OCI-LY1 (cell line): ENCODE results near the gene CISH.

Source experiments
- H2AFZ ChIP-seq: fragments of 200-600 bp; sonication (generic), shearing (Covaris generic); 2 replicates; pipeline ENCODE4 v1.6.0; 2014; ENCODE audit warnings: antibody characterized with exemption, mild to moderate bottlenecking, low read length
- H3F3A ChIP-seq: fragments of 200-600 bp; sonication (generic), shearing (Covaris generic); 2 replicates; pipeline ENCODE4 v1.6.0; 2014; ENCODE audit warnings: mild to moderate bottlenecking, antibody characterized with exemption, low read length, moderate library complexity; ENCODE audit not compliant: insufficient read depth
- H3K27ac ChIP-seq: fragments of 200-600 bp; sonication (generic); 2 replicates; pipeline ENCODE4 v1.5.1; 2014; ENCODE audit warnings: low read length, mixed run types, mild to moderate bottlenecking, low read depth; ENCODE audit not compliant: poor library complexity, severe bottlenecking
- H3K27me3 ChIP-seq: fragments of 200-600 bp; sonication (generic); 2 replicates; pipeline ENCODE4 v1.6.0; 2014; ENCODE audit warnings: antibody characterized with exemption, mild to moderate bottlenecking, low read length, moderate library complexity; ENCODE audit not compliant: insufficient read depth
- H3K36me3 ChIP-seq: fragments of 200-600 bp; sonication (generic); 2 replicates; pipeline ENCODE4 v1.6.1; 2014; ENCODE audit warnings: mild to moderate bottlenecking, antibody characterized with exemption, low read length, moderate library complexity, mixed read lengths; ENCODE audit not compliant: insufficient read depth
- H3K4me1 ChIP-seq: fragments of 200-600 bp; sonication (generic); 2 replicates; pipeline ENCODE4 v1.5.1; 2014; ENCODE audit warnings: mild to moderate bottlenecking, low read length, moderate library complexity; ENCODE audit not compliant: insufficient read depth, severe bottlenecking
- H3K4me2 ChIP-seq: fragments of 200-600 bp; sonication (generic), shearing (Covaris generic); 2 replicates; pipeline ENCODE4 v1.6.1; 2014; ENCODE audit warnings: low read length
- H3K4me3 ChIP-seq: fragments of 200-600 bp; sonication (generic); 2 replicates; pipeline ENCODE4 v1.5.1; 2014; ENCODE audit warnings: low read length, low read depth, mild to moderate bottlenecking, mixed read lengths; ENCODE audit not compliant: poor library complexity, severe bottlenecking
- H3K79me2 ChIP-seq: fragments of 200-600 bp; shearing (Covaris generic); 2 replicates; pipeline ENCODE4 v1.6.1; 2016; ENCODE audit warnings: mixed run types, low read length, mixed read lengths; ENCODE audit not compliant: insufficient read depth
- H3K9ac ChIP-seq: fragments of 200-600 bp; sonication (generic), shearing (Covaris generic); 2 replicates; pipeline ENCODE4 v1.6.1; 2014; ENCODE audit warnings: mild to moderate bottlenecking, low read length, mixed read lengths
- H3K9me2 ChIP-seq: fragments of 200-600 bp; sonication (generic), shearing (Covaris generic); 2 replicates; pipeline ENCODE4 v1.6.1; 2014; ENCODE audit warnings: low read depth, mild to moderate bottlenecking, low read length, mixed read lengths
- H3K9me3 ChIP-seq: fragments of 200-600 bp; shearing (Covaris generic); 2 replicates; pipeline ENCODE4 v1.6.1; 2014; ENCODE audit warnings: low read length, mixed read lengths
- H4K20me1 ChIP-seq: fragments of 200-600 bp; sonication (generic), shearing (Covaris generic); 2 replicates; pipeline ENCODE4 v1.6.0; 2016; ENCODE audit warnings: mild to moderate bottlenecking, low read length; ENCODE audit not compliant: insufficient read depth
- EZH2 ChIP-seq: fragments of 200-600 bp; sonication (generic), shearing (Covaris generic); IDR thresholded peaks from 2 replicates; pipeline ENCODE4 v1.8.0; 2017; ENCODE audit warnings: borderline replicate concordance, mixed run types, mild to moderate bottlenecking, antibody characterized with exemption, low read length, moderate library complexity, mixed read lengths
- TF ChIP-seq, protein P1 (sequence below): fragments of 200-600 bp; sonication (generic), shearing (Covaris generic); IDR thresholded peaks from 2 replicates; pipeline ENCODE4 v1.5.1; 2017; ENCODE audit warnings: mild to moderate bottlenecking, antibody characterized with exemption, low read length, moderate library complexity, mixed read lengths

Gene CISH

DNA sequence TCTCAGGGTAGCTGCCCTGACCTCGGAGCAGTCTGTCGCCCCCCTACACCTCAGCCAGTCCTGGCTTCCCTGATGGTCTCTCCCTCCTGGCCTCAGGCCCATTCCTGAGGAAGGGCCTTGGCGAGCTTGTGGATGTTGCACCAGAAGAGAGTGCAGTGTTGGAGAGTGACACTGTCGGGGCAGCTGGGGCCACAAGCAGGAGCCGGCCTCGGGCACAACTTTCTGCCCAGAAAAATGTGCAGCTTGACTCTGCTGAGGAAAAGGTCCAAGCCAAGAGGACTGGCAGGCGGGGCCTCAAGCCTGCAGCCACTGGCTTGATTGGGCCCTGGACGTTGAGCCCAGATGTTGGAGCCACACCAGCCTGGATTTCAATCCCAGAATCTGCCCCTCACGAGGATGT lies 29.5 kb downstream of the CISH start:
- H3K9me3 ChIP-seq, result no peaks in the 10 kb centered on the region
- no peaks in the 10 kb centered on the region for H3F3A ChIP-seq
- no peak overlapping the region for H3K4me3 ChIP-seq
- H3K27me3 ChIP-seq, result no peaks in the 10 kb centered on the region
- no peaks in the 10 kb centered on the region for H3K36me3 ChIP-seq
- H3K4me1 ChIP-seq, result no peaks in the 10 kb centered on the region
- no peak overlapping the region for H3K9ac ChIP-seq
- H2AFZ ChIP-seq, result no peak overlapping the region
- no peaks in the 10 kb centered on the region for H3K9me2 ChIP-seq
- TF ChIP-seq, protein P1, sequence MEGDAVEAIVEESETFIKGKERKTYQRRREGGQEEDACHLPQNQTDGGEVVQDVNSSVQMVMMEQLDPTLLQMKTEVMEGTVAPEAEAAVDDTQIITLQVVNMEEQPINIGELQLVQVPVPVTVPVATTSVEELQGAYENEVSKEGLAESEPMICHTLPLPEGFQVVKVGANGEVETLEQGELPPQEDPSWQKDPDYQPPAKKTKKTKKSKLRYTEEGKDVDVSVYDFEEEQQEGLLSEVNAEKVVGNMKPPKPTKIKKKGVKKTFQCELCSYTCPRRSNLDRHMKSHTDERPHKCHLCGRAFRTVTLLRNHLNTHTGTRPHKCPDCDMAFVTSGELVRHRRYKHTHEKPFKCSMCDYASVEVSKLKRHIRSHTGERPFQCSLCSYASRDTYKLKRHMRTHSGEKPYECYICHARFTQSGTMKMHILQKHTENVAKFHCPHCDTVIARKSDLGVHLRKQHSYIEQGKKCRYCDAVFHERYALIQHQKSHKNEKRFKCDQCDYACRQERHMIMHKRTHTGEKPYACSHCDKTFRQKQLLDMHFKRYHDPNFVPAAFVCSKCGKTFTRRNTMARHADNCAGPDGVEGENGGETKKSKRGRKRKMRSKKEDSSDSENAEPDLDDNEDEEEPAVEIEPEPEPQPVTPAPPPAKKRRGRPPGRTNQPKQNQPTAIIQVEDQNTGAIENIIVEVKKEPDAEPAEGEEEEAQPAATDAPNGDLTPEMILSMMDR, result no peak
- no peak for TF ChIP-seq EZH2
- no peak overlapping the region for H3K4me2 ChIP-seq
- no peaks in the 10 kb centered on the region for H4K20me1 ChIP-seq
- no peak overlapping the region for H3K27ac ChIP-seq
- H3K79me2 ChIP-seq, result no peaks in the 10 kb centered on the region

DNA sequence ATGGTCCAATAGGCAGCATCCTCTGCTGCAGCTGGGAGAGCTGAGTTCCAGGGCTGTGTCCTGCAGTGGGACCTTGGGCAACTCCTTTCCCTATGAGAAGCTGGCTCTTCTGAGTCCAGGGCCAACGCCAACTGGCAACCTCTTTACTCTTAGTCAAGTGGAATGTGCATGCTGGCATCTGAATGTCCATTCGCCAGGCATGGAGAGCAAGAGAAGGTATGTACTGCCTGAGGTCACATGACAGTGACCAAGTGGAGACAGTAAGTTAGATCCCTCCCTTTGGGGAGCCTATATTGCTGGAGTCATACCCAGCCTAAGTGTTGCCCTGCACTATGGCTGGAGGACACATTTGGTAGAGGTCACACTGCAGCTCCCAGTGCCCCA lies 30.1 kb downstream of the CISH start:
- no peak for TF ChIP-seq EZH2
- TF ChIP-seq, protein P1, result no peak
- Histone ChIP-seq H3K27ac (no peak overlapping the region), H3F3A (no peaks in the 10 kb centered on the region), H3K36me3 (no peaks in the 10 kb centered on the region), H2AFZ (no peak overlapping the region), H3K4me3 (no peak overlapping the region), H3K79me2 (no peaks in the 10 kb centered on the region), H3K4me2 (no peak overlapping the region), H3K27me3 (no peaks in the 10 kb centered on the region), H3K9me2 (no peaks in the 10 kb centered on the region), H3K9ac (no peak overlapping the region), H3K9me3 (no peaks in the 10 kb centered on the region), H3K4me1 (no peaks in the 10 kb centered on the region), H4K20me1 (no peaks in the 10 kb centered on the region)

DNA sequence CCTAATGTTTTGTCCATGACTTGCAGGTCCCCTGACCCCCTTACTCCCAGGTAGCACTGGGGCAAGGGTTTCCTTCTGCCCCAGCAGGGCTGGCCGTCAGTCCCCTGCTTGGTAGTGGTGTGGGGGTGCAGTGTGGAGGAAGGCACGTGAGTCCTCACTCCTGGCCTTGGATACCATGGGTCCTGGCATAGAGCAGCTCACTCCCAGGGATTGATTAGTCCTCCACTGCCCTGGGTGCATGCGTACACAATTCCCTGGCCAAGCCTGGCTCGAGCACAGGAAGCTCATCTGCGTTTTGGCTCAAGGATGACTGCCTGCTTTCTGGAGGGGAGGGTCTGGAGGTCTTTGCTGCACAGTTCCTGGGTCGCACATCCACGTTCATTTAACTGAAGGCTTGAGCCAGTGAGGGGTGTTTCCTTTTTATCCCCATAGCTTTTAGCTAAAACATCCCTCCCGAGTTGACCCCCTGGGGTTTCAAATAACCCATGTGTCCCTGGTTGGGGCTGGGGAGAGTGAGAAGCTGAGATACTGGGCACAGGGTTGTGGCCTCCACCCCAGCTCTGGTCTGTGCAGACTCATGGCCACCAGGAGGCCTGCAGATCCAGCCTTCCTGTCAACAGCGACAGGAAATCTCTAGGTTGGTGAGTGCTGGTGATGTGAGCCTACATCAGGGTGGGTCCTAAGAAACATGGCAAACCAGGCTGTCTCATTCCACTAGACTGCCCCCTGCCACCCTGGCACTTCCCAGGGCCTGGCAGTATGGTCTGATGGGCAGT lies 30.7 kb downstream of the CISH start:
- H3K4me3 ChIP-seq, result no peak overlapping the region
- no peaks in the 10 kb centered on the region for H3K79me2 ChIP-seq
- no peaks in the 10 kb centered on the region for H3K27me3 ChIP-seq
- H3K4me2 ChIP-seq, result no peak overlapping the region
- no peaks in the 10 kb centered on the region for H3F3A ChIP-seq
- no peaks in the 10 kb centered on the region for H4K20me1 ChIP-seq
- no peaks in the 10 kb centered on the region for H3K36me3 ChIP-seq
- no peak overlapping the region for H3K9ac ChIP-seq
- H3K9me3 ChIP-seq, result no peaks in the 10 kb centered on the region
- H3K4me1 ChIP-seq, result no peaks in the 10 kb centered on the region
- no peak overlapping the region for H3K27ac ChIP-seq
- TF ChIP-seq EZH2, result no peak
- TF ChIP-seq, protein P1, result no peak
- H3K9me2 ChIP-seq, result no peaks in the 10 kb centered on the region
- no peak overlapping the region for H2AFZ ChIP-seq
